Smooth muscle cell (in vitro differentiated cells): ENCODE measurements around the gene TLR3. TPM values are rescaled to one million over a fixed set of nuclear protein-coding genes. Genes with fewer than 3 reads are reported as not detected.

ENCODE experiments used
- DNase-seq: peaks from one replicate; lab custom pipeline; 2025; ENCODE audit not compliant: unreplicated experiment; lab: John Stamatoyannopoulos, UW
- H2AFZ ChIP-seq: fragments of 200-600 bp; sonication (generic); 2 replicates; pipeline ENCODE4 v1.6.0; 2016; ENCODE audit warnings: antibody characterized with exemption, low read depth, mild to moderate bottlenecking
- H3F3A ChIP-seq: fragments of 200-600 bp; sonication (generic); 2 replicates; pipeline ENCODE4 v1.6.0; 2017; ENCODE audit warnings: antibody characterized with exemption, low read depth
- H3K27ac ChIP-seq: fragments of 200-600 bp; sonication (generic); 2 replicates; pipeline ENCODE4 v1.5.1; 2016; ENCODE audit warnings: low read depth, mild to moderate bottlenecking
- H3K27me3 ChIP-seq: fragments of 200-600 bp; sonication (generic); 2 replicates; pipeline ENCODE4 v1.6.1; 2016; ENCODE audit warnings: low read depth, mild to moderate bottlenecking
- H3K36me3 ChIP-seq: fragments of 200-600 bp; sonication (generic); 2 replicates; pipeline ENCODE4 v1.5.1; 2016; ENCODE audit warnings: low read depth
- H3K4me1 ChIP-seq: fragments of 200-600 bp; sonication (generic); 2 replicates; pipeline ENCODE4 v1.5.1; 2016; ENCODE audit warnings: low read depth
- H3K4me2 ChIP-seq: fragments of 200-600 bp; sonication (generic); 2 replicates; pipeline ENCODE4 v1.6.0; 2016; ENCODE audit warnings: mild to moderate bottlenecking
- H3K4me3 ChIP-seq: fragments of 200-600 bp; sonication (generic); 2 replicates; pipeline ENCODE4 v1.5.1; 2016; ENCODE audit warnings: mild to moderate bottlenecking
- H3K79me2 ChIP-seq: fragments of 200-600 bp; sonication (generic); 2 replicates; pipeline ENCODE4 v1.6.0; 2016; ENCODE audit warnings: low read depth, mild to moderate bottlenecking
- H3K9ac ChIP-seq: fragments of 200-600 bp; sonication (generic); 2 replicates; pipeline ENCODE4 v1.6.0; 2016; ENCODE audit warnings: low read depth
- H3K9me3 ChIP-seq: fragments of 200-600 bp; sonication (generic); replicated peaks from 2 replicates; pipeline ENCODE4 v1.5.1; 2016; ENCODE audit warnings: low read depth
- H4K20me1 ChIP-seq: fragments of 200-600 bp; sonication (generic); 2 replicates; pipeline ENCODE4 v1.6.0; 2016; ENCODE audit warnings: low read depth
- WGBS: methylation state at CpG from one replicate; pipeline ENCODE4 v1.1.7; 2016; ENCODE audit warnings: low lambda C conversion rate; 5-methylcytosine and 5-hydroxymethylcytosine counted together
- polyA plus RNA-seq: library from polyadenylated mRNA; unstranded; fragments of >200 nt; fragmentation: Nextera tagmentation; extraction: Ambion mirVana; gene quantifications from 2 replicates; pipeline ENCODE4 v1.2.1, GENCODE V29; 2016
- total RNA-seq: library from RNA; depleted of rRNA; stranded (reverse); fragments of >200 nt; gene quantifications from 2 replicates; pipeline ENCODE4 v1.2.3, GENCODE V29; 2014
- TF ChIP-seq, protein P1 (sequence below): fragments of 200-600 bp; sonication (generic); IDR thresholded peaks from 2 replicates; pipeline ENCODE4 v1.5.1; 2017; ENCODE audit warnings: borderline replicate concordance, mild to moderate bottlenecking, antibody characterized with exemption; ENCODE audit not compliant: insufficient read depth, poor library complexity, severe bottlenecking

Gene TLR3
- total and polyA plus RNA-seq, 2 experiments from 2014 or later, result 0.40 to 1.3 TPM

DNA sequence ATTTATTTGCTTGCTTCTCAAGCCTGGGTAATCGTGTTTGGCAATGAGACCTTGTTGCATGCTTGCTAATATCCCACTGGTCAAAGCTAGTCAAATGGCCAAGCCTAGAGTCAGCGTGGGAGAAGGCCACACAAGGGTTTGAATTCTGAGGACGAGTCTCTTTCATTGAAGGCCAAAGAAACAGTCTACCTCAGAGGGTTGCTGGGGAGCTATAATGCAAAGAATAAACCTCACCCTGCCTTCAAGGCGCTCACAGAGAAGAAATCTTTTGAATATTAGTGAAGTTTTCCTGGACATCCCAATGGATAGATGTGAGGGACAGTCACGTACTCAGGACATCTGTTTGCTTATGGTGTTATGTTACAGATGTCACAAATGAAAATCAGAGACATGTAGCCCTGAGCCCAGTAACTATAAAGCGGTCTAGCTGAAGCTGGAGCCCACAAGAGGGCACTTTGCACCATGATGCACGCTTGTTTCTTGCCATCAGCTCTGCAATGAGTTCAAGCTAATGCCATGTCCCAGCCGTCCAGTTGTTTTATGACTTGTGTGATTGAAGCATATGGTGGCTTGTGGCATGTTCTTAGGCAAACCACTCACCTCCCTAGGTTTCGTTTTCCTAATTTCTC is 1.1 kb upstream of the TLR3 start:
- H3K79me2 ChIP-seq, result no peaks in the 10 kb centered on the region
- H3K9ac ChIP-seq, result no peak overlapping the region
- no peaks in the 10 kb centered on the region for H3F3A ChIP-seq
- 74% methylated on average over 9 of the region's 9 CpGs for WGBS
- H3K4me3 ChIP-seq, result peak overlapping the region; percentile 57
- TF ChIP-seq, protein P1, sequence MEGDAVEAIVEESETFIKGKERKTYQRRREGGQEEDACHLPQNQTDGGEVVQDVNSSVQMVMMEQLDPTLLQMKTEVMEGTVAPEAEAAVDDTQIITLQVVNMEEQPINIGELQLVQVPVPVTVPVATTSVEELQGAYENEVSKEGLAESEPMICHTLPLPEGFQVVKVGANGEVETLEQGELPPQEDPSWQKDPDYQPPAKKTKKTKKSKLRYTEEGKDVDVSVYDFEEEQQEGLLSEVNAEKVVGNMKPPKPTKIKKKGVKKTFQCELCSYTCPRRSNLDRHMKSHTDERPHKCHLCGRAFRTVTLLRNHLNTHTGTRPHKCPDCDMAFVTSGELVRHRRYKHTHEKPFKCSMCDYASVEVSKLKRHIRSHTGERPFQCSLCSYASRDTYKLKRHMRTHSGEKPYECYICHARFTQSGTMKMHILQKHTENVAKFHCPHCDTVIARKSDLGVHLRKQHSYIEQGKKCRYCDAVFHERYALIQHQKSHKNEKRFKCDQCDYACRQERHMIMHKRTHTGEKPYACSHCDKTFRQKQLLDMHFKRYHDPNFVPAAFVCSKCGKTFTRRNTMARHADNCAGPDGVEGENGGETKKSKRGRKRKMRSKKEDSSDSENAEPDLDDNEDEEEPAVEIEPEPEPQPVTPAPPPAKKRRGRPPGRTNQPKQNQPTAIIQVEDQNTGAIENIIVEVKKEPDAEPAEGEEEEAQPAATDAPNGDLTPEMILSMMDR, result peak; percentile 16
- peaks cover 11% of the 10 kb centered on the region for H3K4me1 ChIP-seq
- H3K36me3 ChIP-seq, result no peaks in the 10 kb centered on the region
- DNase-seq, result no peak
- H3K27me3 ChIP-seq, result no peaks in the 10 kb centered on the region
- no peak overlapping the region for H3K27ac ChIP-seq
- no peaks in the 10 kb centered on the region for H3K9me3 ChIP-seq
- H2AFZ ChIP-seq, result peak overlapping the region; percentile 89
- no peaks in the 10 kb centered on the region for H4K20me1 ChIP-seq
- peak overlapping the region; percentile 87 for H3K4me2 ChIP-seq

DNA sequence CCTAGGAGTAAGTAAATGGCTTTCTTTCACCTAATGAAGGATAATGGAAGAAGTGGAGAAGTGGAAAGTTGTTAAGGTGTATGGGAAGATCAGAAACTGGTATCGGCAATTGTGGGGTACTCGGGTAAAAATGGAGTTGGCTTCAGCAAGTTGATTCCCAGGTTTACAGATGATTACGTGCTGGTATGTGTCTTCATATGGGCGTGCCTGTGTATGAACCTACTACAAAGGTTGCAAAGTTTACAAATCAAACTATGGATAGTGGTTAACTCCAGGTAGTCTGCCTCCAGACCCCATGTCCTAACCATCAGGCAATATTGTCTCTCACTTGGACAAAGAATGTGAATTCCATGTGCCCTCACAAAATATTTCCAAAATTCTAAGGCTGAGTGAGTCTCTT is 773 bp downstream of the TLR3 start:
- no peak for DNase-seq
- no peak overlapping the region for H3K27ac ChIP-seq
- TF ChIP-seq, protein P1, result no peak
- H3K4me1 ChIP-seq, result peaks cover 11% of the 10 kb centered on the region
- 91% methylated on average over 4 of the region's 4 CpGs for WGBS
- peak overlapping the region; percentile 89 for H2AFZ ChIP-seq
- H3K79me2 ChIP-seq, result no peaks in the 10 kb centered on the region
- no peaks in the 10 kb centered on the region for H4K20me1 ChIP-seq
- peak overlapping the region; percentile 57 for H3K4me3 ChIP-seq
- no peak overlapping the region for H3K9ac ChIP-seq
- H3K27me3 ChIP-seq, result no peaks in the 10 kb centered on the region
- H3K9me3 ChIP-seq, result no peaks in the 10 kb centered on the region
- H3K4me2 ChIP-seq, result no peak overlapping the region
- no peaks in the 10 kb centered on the region for H3K36me3 ChIP-seq
- H3F3A ChIP-seq, result no peaks in the 10 kb centered on the region

DNA sequence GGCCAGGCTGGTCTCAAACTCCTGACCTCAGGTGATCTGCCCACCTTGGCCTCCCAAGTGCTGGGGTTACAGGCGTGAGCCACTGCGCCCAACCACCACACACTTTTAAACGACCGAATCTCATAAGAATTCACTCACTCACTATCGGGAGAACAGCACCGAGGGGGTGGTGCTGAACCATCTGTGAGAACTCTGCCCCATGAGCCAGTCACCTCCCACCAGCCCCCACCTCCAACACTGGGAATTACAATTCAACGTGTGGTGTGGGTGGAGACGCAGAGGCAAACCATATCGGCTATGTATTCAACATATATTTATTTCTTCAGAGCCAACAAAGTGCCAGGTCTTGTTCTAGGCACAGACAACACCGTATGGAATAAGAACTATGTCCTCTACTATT is 3.6 kb downstream of the TLR3 start:
- Histone ChIP-seq H3K27me3 (no peaks in the 10 kb centered on the region), H3F3A (no peaks in the 10 kb centered on the region), H3K36me3 (no peaks in the 10 kb centered on the region), H2AFZ (no peak overlapping the region), H3K4me1 (peaks cover 11% of the 10 kb centered on the region), H3K27ac (no peak overlapping the region), H3K9ac (no peak overlapping the region), H3K4me2 (no peak overlapping the region), H3K4me3 (no peak overlapping the region), H3K9me3 (no peaks in the 10 kb centered on the region), H3K79me2 (no peaks in the 10 kb centered on the region), H4K20me1 (no peaks in the 10 kb centered on the region)
- no peak for DNase-seq
- WGBS, result 91% methylated on average over 10 of the region's 10 CpGs
- TF ChIP-seq, protein P1, result no peak

DNA sequence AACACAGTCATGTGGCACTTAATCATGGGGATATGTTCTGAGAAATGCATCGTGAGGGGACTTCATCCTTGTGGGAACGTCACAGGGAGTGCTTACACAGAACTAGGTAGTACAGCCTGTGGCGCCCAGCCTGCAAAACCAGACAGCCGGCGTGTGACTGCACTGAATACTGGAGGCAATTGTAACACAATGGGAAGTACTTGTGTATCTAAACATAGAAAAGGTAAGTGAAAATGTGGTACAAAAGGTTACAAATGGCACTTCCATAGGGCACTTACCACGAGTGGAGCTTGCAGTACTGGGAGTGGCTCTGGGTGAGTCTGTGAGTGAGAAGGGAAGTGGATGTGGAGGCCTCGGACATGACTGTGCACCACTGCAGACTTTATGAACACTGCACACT is 5.2 kb downstream of the TLR3 start:
- no peak overlapping the region for H3K9ac ChIP-seq
- H3K27ac ChIP-seq, result no peak overlapping the region
- TF ChIP-seq, protein P1, result no peak
- H3K36me3 ChIP-seq, result no peaks in the 10 kb centered on the region
- no peaks in the 10 kb centered on the region for H3F3A ChIP-seq
- H3K4me3 ChIP-seq, result no peak overlapping the region
- 75% methylated on average over 7 of the region's 7 CpGs for WGBS
- no peak overlapping the region for H2AFZ ChIP-seq
- H3K27me3 ChIP-seq, result no peaks in the 10 kb centered on the region
- no peak overlapping the region for H3K4me2 ChIP-seq
- H4K20me1 ChIP-seq, result no peaks in the 10 kb centered on the region
- DNase-seq, result no peak
- H3K9me3 ChIP-seq, result no peaks in the 10 kb centered on the region
- H3K4me1 ChIP-seq, result peaks cover 5% of the 10 kb centered on the region
- H3K79me2 ChIP-seq, result no peaks in the 10 kb centered on the region
